ENCODE measurements around the gene TIMP2.
"Not testable (repeated sequence)": the region's sequence is repeated elsewhere in the genome, so short reads cannot be mapped to it uniquely, and the experiment has no call there.

Gene TIMP2

GRCh38 chr17:78925234-78925633 lies at the start of gene TIMP2:
Gene TIMP2, minus strand, starts transcription at chr17:78925387. Its CDS starts 299 bp downstream, at chr17:78925088.
- DNase-seq (ENCODE audit: low read depth) = no peak

GRCh38 chr17:78973792-78974520 lies 48.8 kb upstream of the TIMP2 start:
- DNase-seq (ENCODE audit: low read depth) = no peak

GRCh38 chr17:78973196-78973595 lies 48.0 kb upstream of the TIMP2 start:
- DNase-seq (ENCODE audit: low read depth) = no peak

- no peak for DNase-seq (ENCODE audit: low read depth)
Measured at GRCh38 chr17:78972507-78973105, 47.4 kb upstream of the TIMP2 start.

- DNase-seq (ENCODE audit: low read depth) = no peak
Measured at GRCh38 chr17:78971756-78972506, 46.7 kb upstream of the TIMP2 start.

- DNase-seq (ENCODE audit: low read depth) = peak; percentile 29
Measured at GRCh38 chr17:78970834-78971755, 45.9 kb upstream of the TIMP2 start.

GRCh38 chr17:78969865-78970264 lies 44.7 kb upstream of the TIMP2 start:
- DNase-seq (ENCODE audit: low read depth) = no peak

GRCh38 chr17:78967782-78968362 lies 42.7 kb upstream of the TIMP2 start:
- DNase-seq (ENCODE audit: low read depth) = no peak

GRCh38 chr17:78966910-78967600 lies 41.9 kb upstream of the TIMP2 start:
- no peak for DNase-seq (ENCODE audit: low read depth)

- no peak for DNase-seq (ENCODE audit: low read depth)
Measured at GRCh38 chr17:78966123-78966813, 41.1 kb upstream of the TIMP2 start.

GRCh38 chr17:78965491-78965924 lies 40.3 kb upstream of the TIMP2 start:
- no peak for DNase-seq (ENCODE audit: low read depth)

GRCh38 chr17:78963378-78963777 lies 38.2 kb upstream of the TIMP2 start:
- no peak for DNase-seq (ENCODE audit: low read depth)

- DNase-seq (ENCODE audit: low read depth) = not testable (repeated sequence)
Measured at GRCh38 chr17:78962984-78963348, 37.8 kb upstream of the TIMP2 start.

GRCh38 chr17:78962345-78962983 lies 37.3 kb upstream of the TIMP2 start:
- DNase-seq (ENCODE audit: low read depth) = no peak

- DNase-seq (ENCODE audit: low read depth) = no peak
Measured at GRCh38 chr17:78961571-78961970, 36.4 kb upstream of the TIMP2 start.

GRCh38 chr17:78960928-78961327 lies 35.7 kb upstream of the TIMP2 start:
- DNase-seq (ENCODE audit: low read depth) = no peak

- no peak for DNase-seq (ENCODE audit: low read depth)
Measured at GRCh38 chr17:78959803-78960202, 34.6 kb upstream of the TIMP2 start.

GRCh38 chr17:78958641-78959127 lies 33.5 kb upstream of the TIMP2 start:
- DNase-seq (ENCODE audit: low read depth) = no peak

- DNase-seq (ENCODE audit: low read depth) = no peak
Measured at GRCh38 chr17:78957128-78957527, 31.9 kb upstream of the TIMP2 start.

GRCh38 chr17:78956254-78956653 lies 31.1 kb upstream of the TIMP2 start:
- DNase-seq (ENCODE audit: low read depth) = no peak

Data from GM04504 (cell line).